HG03520 (cell line): ENCODE data around the gene SUSD6.
"Not testable (repeated sequence)": the region's sequence is repeated elsewhere in the genome, so short reads cannot be mapped to it uniquely, and the experiment has no call there.

ENCODE experiments used
- ATAC-seq: cut with Tn5 transposase; IDR thresholded peaks from one replicate; pipeline ENCODE4 v1.9.1; 2021; ENCODE audit warnings: mild to moderate bottlenecking, moderate library complexity; ENCODE audit not compliant: unreplicated experiment

SUSD6 gene

DNA sequence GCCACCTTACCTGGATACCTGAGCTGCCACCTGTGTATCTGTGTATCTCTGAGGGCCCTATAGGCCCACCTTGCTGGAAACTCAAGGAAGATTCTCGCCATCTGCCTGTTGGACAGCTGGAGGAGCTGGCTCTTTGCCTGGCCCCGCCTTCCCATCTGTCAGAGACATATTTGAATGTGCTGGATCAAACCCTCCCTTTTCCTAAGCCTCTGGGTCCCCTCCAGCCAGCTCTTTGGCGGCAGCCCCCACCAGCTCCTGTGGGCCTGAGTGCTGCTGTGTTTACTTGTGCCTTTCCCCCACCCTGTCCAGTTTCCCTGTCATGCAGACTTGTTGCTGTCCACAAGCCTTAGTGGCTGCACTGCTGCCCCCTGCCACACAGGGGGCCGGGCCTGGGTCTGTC is 99.7 kb downstream of the SUSD6 start:
- ATAC-seq, result no peak

- ATAC-seq, result no peak
Observed at GRCh38 chr14:69711477-69711876, 100.1 kb downstream of the SUSD6 start.

GRCh38 chr14:69711881-69712560 is 100.6 kb downstream of the SUSD6 start:
- ATAC-seq, result no peak

DNA sequence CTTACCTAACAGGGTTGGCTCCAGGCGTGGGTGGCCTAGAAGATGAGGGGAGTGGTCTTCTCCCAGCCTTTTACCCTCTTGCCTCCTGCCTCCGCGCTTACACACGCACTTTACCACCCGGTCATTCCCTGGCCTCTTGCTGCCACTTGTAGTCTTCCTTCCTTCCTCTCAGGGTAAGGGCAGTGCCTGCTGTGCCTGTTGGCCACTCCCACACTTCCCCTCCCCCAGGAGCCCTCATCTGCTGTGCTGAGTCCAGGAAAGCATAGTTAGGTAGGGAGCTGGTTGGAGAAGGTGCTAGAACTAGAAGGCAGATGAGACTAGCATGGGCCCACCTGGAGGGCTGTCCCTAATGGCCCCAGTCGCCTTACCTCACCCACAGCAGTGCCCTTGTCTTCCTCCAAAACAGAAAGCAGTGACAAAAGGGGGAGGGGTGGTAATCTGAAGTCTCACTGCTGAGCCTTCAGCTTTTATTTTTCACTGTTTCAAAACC is 101.2 kb downstream of the SUSD6 start:
- no peak for ATAC-seq

DNA sequence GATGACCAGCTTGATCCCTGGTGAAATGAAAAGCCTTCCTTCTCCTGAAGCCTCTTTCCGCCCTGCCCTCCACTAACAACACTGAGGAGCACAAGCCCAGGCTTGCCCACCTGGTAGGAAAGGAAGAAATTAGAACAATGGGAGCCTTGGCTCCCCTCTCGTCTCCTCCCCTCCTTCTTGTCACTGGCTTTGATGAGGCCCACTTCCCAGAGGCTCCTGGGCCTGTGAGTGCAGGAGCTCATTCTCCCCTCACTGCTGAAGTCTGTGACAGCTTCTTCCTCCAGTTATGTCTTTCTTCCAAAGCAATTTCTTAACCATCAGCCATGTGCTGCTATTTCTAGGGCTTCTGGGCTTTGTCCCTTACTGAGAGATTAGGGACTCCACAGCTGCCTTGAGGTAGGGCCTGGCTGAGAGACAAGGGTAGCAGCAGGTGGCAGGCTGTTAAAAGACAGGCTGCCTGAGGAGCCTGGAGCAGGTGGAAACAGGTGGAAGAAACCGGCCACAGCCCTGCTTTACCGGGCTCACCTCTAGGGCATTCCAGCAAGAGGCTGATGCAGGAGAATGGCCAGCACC is 101.9 kb downstream of the SUSD6 start:
- ATAC-seq, result no peak

- ATAC-seq, result no peak
Observed at GRCh38 chr14:69713993-69714679, 102.7 kb downstream of the SUSD6 start.

DNA sequence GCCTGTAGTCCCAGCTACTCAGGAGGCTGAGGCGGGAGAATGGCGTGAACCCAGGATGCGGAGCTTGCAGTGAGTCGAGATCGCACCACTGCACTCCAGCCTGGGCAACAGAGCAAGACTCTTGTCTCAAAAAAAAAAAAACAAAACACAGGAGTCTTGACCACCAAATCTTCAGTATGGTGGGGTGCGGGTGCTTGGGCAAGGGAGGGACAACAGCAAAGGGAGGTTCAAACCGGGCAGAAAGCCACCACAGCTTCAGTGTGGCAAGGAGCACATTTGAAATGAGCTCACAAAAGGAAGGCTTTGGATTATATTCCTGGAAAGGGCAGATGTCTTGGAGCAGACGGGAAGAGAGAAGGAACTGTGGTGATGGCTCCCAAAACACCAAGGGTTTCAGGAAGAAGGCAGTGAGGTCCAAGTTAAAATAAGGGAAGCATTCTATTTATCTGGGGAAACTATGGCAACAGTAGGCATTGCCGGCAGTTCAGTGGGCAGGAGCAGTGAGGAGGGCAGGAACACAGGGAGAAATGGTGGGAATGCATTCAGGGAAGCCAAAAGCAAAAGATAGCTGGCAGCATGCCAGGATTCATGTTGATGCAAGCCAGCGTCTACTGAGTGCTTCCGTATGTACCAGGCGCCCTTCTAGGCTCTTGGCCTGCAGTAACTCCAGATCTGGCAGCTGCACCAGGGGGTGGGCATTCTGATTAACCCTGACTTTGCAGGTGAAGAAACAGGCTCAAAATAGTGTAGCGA is 104.5 kb downstream of the SUSD6 start:
- no peak for ATAC-seq

DNA sequence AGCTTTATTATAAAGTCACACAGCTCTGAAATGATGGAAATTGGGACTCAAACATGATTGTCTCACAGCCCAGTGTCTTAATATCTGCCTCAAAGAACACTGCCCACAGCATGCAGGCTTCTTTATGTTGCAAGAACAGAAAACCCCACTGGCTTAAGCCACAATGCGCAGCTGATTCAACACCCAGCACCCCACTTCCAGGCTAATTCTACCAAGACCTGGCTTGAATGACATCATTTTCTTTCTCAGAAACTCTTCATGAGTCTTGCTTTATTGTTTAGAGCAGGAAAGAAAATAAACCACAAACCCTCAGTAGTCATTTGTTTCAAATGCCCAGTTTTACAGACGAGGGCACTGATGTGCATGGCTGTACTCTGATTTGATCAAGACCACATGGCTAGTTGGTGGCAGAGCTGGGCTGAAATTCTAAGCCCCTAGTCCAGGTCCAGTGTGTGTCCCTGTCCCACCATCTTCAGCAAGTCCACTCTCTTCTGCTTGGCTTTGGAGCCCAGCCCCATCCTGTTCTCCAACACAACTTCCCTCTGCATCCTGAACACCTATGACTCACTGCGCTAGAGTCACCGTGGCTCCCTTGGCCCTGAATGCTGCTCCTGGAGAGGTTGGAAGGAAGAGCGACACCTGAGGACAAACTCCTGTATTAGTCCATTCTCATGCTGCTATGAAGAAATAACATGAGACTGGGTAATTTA is 105.2 kb downstream of the SUSD6 start:
- ATAC-seq, result no peak

GRCh38 chr14:69718614-69719013 is 107.2 kb downstream of the SUSD6 start:
- ATAC-seq, result not testable (repeated sequence)

- ATAC-seq, result no peak
Observed at GRCh38 chr14:69719501-69719951, 108.1 kb downstream of the SUSD6 start.

DNA sequence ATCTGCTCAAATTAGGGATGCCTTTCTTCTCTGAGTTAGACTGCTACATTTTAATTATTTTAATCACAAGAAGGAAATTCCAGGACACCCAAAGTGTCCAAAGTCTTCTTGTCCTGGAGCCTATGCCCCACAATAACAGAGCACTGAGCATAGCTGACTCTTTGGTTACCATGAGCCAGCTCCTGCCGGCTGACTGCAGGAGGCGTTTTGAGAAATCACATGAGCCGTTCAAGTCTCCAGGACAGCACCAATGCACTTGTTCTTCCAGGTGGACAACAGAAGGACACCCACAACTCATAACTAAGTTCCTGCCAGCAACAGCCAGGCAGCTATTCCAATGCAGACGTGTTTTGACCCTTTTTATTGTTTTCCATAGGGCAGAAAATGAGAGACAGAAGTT is 109.5 kb downstream of the SUSD6 start:
- ATAC-seq, result no peak

GRCh38 chr14:69726761-69727511 is 115.5 kb downstream of the SUSD6 start:
- ATAC-seq, result peak; percentile 70

DNA sequence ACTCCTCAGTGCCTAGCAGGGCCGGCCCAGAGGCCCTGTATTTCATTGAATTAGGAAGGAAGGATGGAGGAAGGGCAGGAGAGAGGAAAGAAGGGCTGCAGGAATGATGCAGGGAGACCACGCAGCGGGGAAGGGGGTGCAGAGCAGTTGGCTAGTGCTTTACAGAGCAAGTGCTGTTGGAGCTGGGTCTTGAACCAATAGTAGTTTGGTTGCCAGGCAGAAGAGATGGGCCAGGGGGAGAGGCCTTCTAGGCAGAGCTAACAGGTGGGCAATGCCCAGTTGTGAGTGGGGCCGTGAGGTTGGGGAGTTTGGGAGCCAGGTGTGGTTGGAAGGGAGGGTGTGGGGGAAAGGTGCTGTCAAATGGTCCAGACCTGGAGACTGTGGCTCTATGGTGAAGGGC is 116.5 kb downstream of the SUSD6 start:
- ATAC-seq, result no peak

DNA sequence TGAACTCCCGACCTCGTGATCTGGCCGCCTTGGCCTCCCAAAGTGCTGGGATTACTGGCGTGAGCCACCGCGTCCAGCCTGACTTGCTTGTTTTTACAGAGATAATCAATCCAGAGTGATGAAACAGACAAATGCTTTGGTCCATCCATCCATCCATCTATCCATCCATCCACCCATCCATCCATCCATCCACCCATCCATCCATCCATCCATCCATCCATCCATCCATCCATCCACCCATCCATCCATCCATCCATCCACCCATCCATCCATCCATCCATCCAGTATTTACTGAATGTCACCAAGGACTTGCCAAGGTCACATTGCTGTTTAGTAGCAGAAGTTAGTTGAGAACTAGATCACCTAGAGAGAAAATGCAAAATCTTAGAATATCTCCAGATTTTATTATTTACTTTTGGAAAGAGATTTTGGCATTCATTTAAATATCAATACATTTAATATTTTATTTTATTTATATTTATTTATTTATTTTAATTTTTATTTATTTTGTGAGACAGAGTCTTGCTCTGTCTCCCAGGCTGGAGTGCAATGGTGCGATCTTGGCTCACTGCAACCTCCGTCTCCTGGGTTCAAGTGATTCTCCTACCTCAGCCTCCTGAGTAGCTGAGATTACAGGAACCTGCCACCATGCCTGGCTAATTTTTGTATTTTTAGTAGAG is 120.7 kb downstream of the SUSD6 start:
- ATAC-seq, result not testable (repeated sequence)

DNA sequence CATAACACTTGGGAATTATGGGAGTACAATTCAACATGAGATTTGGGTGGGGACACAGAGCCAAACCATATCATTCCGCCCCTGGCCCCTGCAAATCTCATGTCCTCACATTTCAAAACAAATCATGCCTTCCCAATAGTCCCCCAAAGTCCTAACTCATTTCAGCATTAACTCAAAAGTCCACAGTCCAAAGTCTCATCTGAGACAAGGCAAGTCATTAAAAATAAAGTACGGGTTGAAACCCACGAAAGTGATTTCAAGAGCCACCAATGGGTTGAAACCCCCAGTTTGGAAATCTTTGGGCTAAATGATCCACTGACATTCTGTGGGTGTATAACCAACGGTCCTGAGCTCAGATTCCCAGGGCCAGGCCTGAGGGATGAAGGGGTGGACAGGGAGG is 125.0 kb downstream of the SUSD6 start:
- ATAC-seq, result not testable (repeated sequence)

GRCh38 chr14:69741055-69741454 is 129.7 kb downstream of the SUSD6 start:
- no peak for ATAC-seq

GRCh38 chr14:69749956-69750355 is 138.6 kb downstream of the SUSD6 start:
- no peak for ATAC-seq

- no peak for ATAC-seq
Observed at GRCh38 chr14:69750495-69750894, 139.1 kb downstream of the SUSD6 start.

GRCh38 chr14:69752773-69753172 is 141.4 kb downstream of the SUSD6 start:
- ATAC-seq, result no peak
